ENCODE results near the gene GOLIM4. TPM values are rescaled to one million over a fixed set of nuclear protein-coding genes. Genes with fewer than 3 reads are reported as not detected.

The GOLIM4 gene
- polyA plus RNA-seq, 1 donor from 2014 or later, result 3.2 TPM

- Histone ChIP-seq H3K27ac (ENCODE audit: low read length) (no peak overlapping the region), H3K9me3 (ENCODE audit: low read length) (no peaks in the 10 kb centered on the region), H3K4me3 (ENCODE audit: low read length) (no peak overlapping the region), H3K79me2 (replicated peaks; ENCODE audit: insufficient read depth, low read length) (no peaks in the 10 kb centered on the region), H4K20me1 (ENCODE audit: insufficient read depth) (no peaks in the 10 kb centered on the region), H3K9me2 (ENCODE audit: insufficient read depth, low read length) (no peaks in the 10 kb centered on the region), H3F3A (ENCODE audit: insufficient read depth, low read length, poor library complexity, severe bottlenecking) (no peaks in the 10 kb centered on the region), H2AFZ (ENCODE audit: low read depth, low read length) (no peak overlapping the region), H3K36me3 (ENCODE audit: insufficient read depth, low read length) (no peaks in the 10 kb centered on the region), H3K9ac (ENCODE audit: low read length) (no peak overlapping the region), H3K4me2 (ENCODE audit: low read length) (no peak overlapping the region), H3K27me3 (ENCODE audit: insufficient read depth, low read depth, low read length) (no peaks in the 10 kb centered on the region)
- TF ChIP-seq TAF1 (IDR thresholded peaks at IDR 0.05; ENCODE audit: low read depth) (no peak), EZH2 (IDR thresholded peaks at IDR 0.05; ENCODE audit: borderline replicate concordance, insufficient read depth, low read length, poor library complexity, severe bottlenecking) (no peak), POLR2AphosphoS5 (IDR thresholded peaks at IDR 0.05) (no peak), SMC3 (conservative IDR thresholded peaks at IDR 0.05; ENCODE audit: poor library complexity) (no peak), EP300 (conservative IDR thresholded peaks at IDR 0.05; ENCODE audit: poor library complexity, severe bottlenecking) (no peak), RAD21 (conservative IDR thresholded peaks at IDR 0.05) (no peak), CTCF (IDR thresholded peaks at IDR 0.05; ENCODE audit: poor library complexity, severe bottlenecking) (no peak), MXI1 (conservative IDR thresholded peaks at IDR 0.05; ENCODE audit: poor library complexity, severe bottlenecking) (no peak), REST (IDR thresholded peaks at IDR 0.05; ENCODE audit: borderline replicate concordance) (no peak)
These were observed 24.8 kb downstream of the GOLIM4 start for GRCh38 chr3:168070919-168071318.

GRCh38 chr3:168068346-168068745, 27.4 kb downstream of the GOLIM4 start:
- Histone ChIP-seq H4K20me1 (ENCODE audit: insufficient read depth) (no peaks in the 10 kb centered on the region), H3K27ac (ENCODE audit: low read length) (no peak overlapping the region), H3K9me3 (ENCODE audit: low read length) (no peaks in the 10 kb centered on the region), H3K4me2 (ENCODE audit: low read length) (no peak overlapping the region), H3K36me3 (ENCODE audit: insufficient read depth, low read length) (no peaks in the 10 kb centered on the region), H3K4me3 (ENCODE audit: low read length) (no peak overlapping the region), H3K9ac (ENCODE audit: low read length) (no peak overlapping the region), H3K9me2 (ENCODE audit: insufficient read depth, low read length) (no peaks in the 10 kb centered on the region), H3F3A (ENCODE audit: insufficient read depth, low read length, poor library complexity, severe bottlenecking) (no peaks in the 10 kb centered on the region), H3K27me3 (ENCODE audit: insufficient read depth, low read depth, low read length) (no peaks in the 10 kb centered on the region), H2AFZ (ENCODE audit: low read depth, low read length) (no peak overlapping the region), H3K79me2 (replicated peaks; ENCODE audit: insufficient read depth, low read length) (no peaks in the 10 kb centered on the region)
- TF ChIP-seq MXI1 (conservative IDR thresholded peaks at IDR 0.05; ENCODE audit: poor library complexity, severe bottlenecking) (no peak), SMC3 (conservative IDR thresholded peaks at IDR 0.05; ENCODE audit: poor library complexity) (no peak), EZH2 (IDR thresholded peaks at IDR 0.05; ENCODE audit: borderline replicate concordance, insufficient read depth, low read length, poor library complexity, severe bottlenecking) (no peak), EP300 (conservative IDR thresholded peaks at IDR 0.05; ENCODE audit: poor library complexity, severe bottlenecking) (no peak), TAF1 (IDR thresholded peaks at IDR 0.05; ENCODE audit: low read depth) (no peak), RAD21 (conservative IDR thresholded peaks at IDR 0.05) (no peak), REST (IDR thresholded peaks at IDR 0.05; ENCODE audit: borderline replicate concordance) (no peak), CTCF (IDR thresholded peaks at IDR 0.05; ENCODE audit: poor library complexity, severe bottlenecking) (no peak), POLR2AphosphoS5 (IDR thresholded peaks at IDR 0.05) (no peak)

Measured in neural cell (in vitro differentiated cells).